ENCODE results near the gene AGTPBP1.

Gene AGTPBP1

GRCh38 chr9:85516455-85516854 lies 225.3 kb downstream of the AGTPBP1 start:
- no peak overlapping the region for H3K9ac ChIP-seq (ENCODE audit: low read length)
- no peak overlapping the region for H3K4me3 ChIP-seq (ENCODE audit: low read length)
- H3K9me3 ChIP-seq (ENCODE audit: control insufficient read depth, low read length) = no peaks in the 10 kb centered on the region
- DNase-seq (ENCODE audit: low read depth) = no peak
- no peaks in the 10 kb centered on the region for H3K4me1 ChIP-seq (ENCODE audit: control insufficient read depth, insufficient read depth, low read length)
- peaks cover 13% of the 10 kb centered on the region for H3K27me3 ChIP-seq (replicated peaks; ENCODE audit: control insufficient read depth, insufficient read depth, low read length)
- H3K36me3 ChIP-seq (ENCODE audit: control insufficient read depth, insufficient read depth, low read length, severe bottlenecking) = no peaks in the 10 kb centered on the region

GRCh38 chr9:85515021-85515420 lies 226.7 kb downstream of the AGTPBP1 start:
- H3K4me1 ChIP-seq (ENCODE audit: control insufficient read depth, insufficient read depth, low read length) = no peaks in the 10 kb centered on the region
- no peak overlapping the region for H3K4me3 ChIP-seq (ENCODE audit: low read length)
- H3K9ac ChIP-seq (ENCODE audit: low read length) = no peak overlapping the region
- no peaks in the 10 kb centered on the region for H3K9me3 ChIP-seq (ENCODE audit: control insufficient read depth, low read length)
- DNase-seq (ENCODE audit: low read depth) = no peak
- H3K36me3 ChIP-seq (ENCODE audit: control insufficient read depth, insufficient read depth, low read length, severe bottlenecking) = no peaks in the 10 kb centered on the region
- H3K27me3 ChIP-seq (replicated peaks; ENCODE audit: control insufficient read depth, insufficient read depth, low read length) = peaks cover 13% of the 10 kb centered on the region

- H3K27me3 ChIP-seq (replicated peaks; ENCODE audit: control insufficient read depth, insufficient read depth, low read length) = peaks cover 13% of the 10 kb centered on the region
- no peaks in the 10 kb centered on the region for H3K4me1 ChIP-seq (ENCODE audit: control insufficient read depth, insufficient read depth, low read length)
- no peak for DNase-seq (ENCODE audit: low read depth)
- H3K9ac ChIP-seq (ENCODE audit: low read length) = no peak overlapping the region
- no peaks in the 10 kb centered on the region for H3K36me3 ChIP-seq (ENCODE audit: control insufficient read depth, insufficient read depth, low read length, severe bottlenecking)
- no peak overlapping the region for H3K4me3 ChIP-seq (ENCODE audit: low read length)
- H3K9me3 ChIP-seq (ENCODE audit: control insufficient read depth, low read length) = no peaks in the 10 kb centered on the region
These were observed 227.5 kb downstream of the AGTPBP1 start for GRCh38 chr9:85514256-85514655.

- Histone ChIP-seq H3K9ac (ENCODE audit: low read length) (no peak overlapping the region), H3K4me3 (ENCODE audit: low read length) (no peak overlapping the region), H3K27me3 (replicated peaks; ENCODE audit: control insufficient read depth, insufficient read depth, low read length) (peaks cover 13% of the 10 kb centered on the region), H3K4me1 (ENCODE audit: control insufficient read depth, insufficient read depth, low read length) (no peaks in the 10 kb centered on the region), H3K9me3 (ENCODE audit: control insufficient read depth, low read length) (no peaks in the 10 kb centered on the region), H3K36me3 (ENCODE audit: control insufficient read depth, insufficient read depth, low read length, severe bottlenecking) (no peaks in the 10 kb centered on the region)
- no peak for DNase-seq (ENCODE audit: low read depth)
These were observed 230.0 kb downstream of the AGTPBP1 start for GRCh38 chr9:85511746-85512145.

- Histone ChIP-seq H3K4me1 (ENCODE audit: control insufficient read depth, insufficient read depth, low read length) (no peaks in the 10 kb centered on the region), H3K27me3 (replicated peaks; ENCODE audit: control insufficient read depth, insufficient read depth, low read length) (peaks cover 8% of the 10 kb centered on the region), H3K36me3 (ENCODE audit: control insufficient read depth, insufficient read depth, low read length, severe bottlenecking) (no peaks in the 10 kb centered on the region), H3K9me3 (ENCODE audit: control insufficient read depth, low read length) (no peaks in the 10 kb centered on the region), H3K9ac (ENCODE audit: low read length) (no peak overlapping the region), H3K4me3 (ENCODE audit: low read length) (no peak overlapping the region)
- no peak for DNase-seq (ENCODE audit: low read depth)
These were observed 230.8 kb downstream of the AGTPBP1 start for GRCh38 chr9:85510830-85511504.

GRCh38 chr9:85508616-85509015 lies 233.1 kb downstream of the AGTPBP1 start:
- Histone ChIP-seq H3K27me3 (replicated peaks; ENCODE audit: control insufficient read depth, insufficient read depth, low read length) (peaks cover 14% of the 10 kb centered on the region), H3K9me3 (ENCODE audit: control insufficient read depth, low read length) (no peaks in the 10 kb centered on the region), H3K36me3 (ENCODE audit: control insufficient read depth, insufficient read depth, low read length, severe bottlenecking) (no peaks in the 10 kb centered on the region), H3K4me3 (ENCODE audit: low read length) (no peak overlapping the region), H3K9ac (ENCODE audit: low read length) (no peak overlapping the region), H3K4me1 (ENCODE audit: control insufficient read depth, insufficient read depth, low read length) (no peaks in the 10 kb centered on the region)
- no peak for DNase-seq (ENCODE audit: low read depth)

GRCh38 chr9:85505612-85506011 lies 236.1 kb downstream of the AGTPBP1 start:
- Histone ChIP-seq H3K36me3 (ENCODE audit: control insufficient read depth, insufficient read depth, low read length, severe bottlenecking) (no peaks in the 10 kb centered on the region), H3K9ac (ENCODE audit: low read length) (no peak overlapping the region), H3K27me3 (replicated peaks; ENCODE audit: control insufficient read depth, insufficient read depth, low read length) (peaks cover 7% of the 10 kb centered on the region), H3K4me3 (ENCODE audit: low read length) (no peak overlapping the region), H3K4me1 (ENCODE audit: control insufficient read depth, insufficient read depth, low read length) (no peaks in the 10 kb centered on the region), H3K9me3 (ENCODE audit: control insufficient read depth, low read length) (peaks cover 7% of the 10 kb centered on the region)
- DNase-seq (ENCODE audit: low read depth) = no peak

- Histone ChIP-seq H3K36me3 (ENCODE audit: control insufficient read depth, insufficient read depth, low read length, severe bottlenecking) (no peaks in the 10 kb centered on the region), H3K4me1 (ENCODE audit: control insufficient read depth, insufficient read depth, low read length) (no peaks in the 10 kb centered on the region), H3K4me3 (ENCODE audit: low read length) (no peak overlapping the region), H3K9ac (ENCODE audit: low read length) (no peak overlapping the region), H3K27me3 (replicated peaks; ENCODE audit: control insufficient read depth, insufficient read depth, low read length) (peaks cover 7% of the 10 kb centered on the region), H3K9me3 (ENCODE audit: control insufficient read depth, low read length) (peaks cover 24% of the 10 kb centered on the region)
- DNase-seq (ENCODE audit: low read depth) = no peak
These were observed 238.7 kb downstream of the AGTPBP1 start for GRCh38 chr9:85502815-85503655.

GRCh38 chr9:85501882-85502281 lies 239.9 kb downstream of the AGTPBP1 start:
- Histone ChIP-seq H3K4me3 (ENCODE audit: low read length) (no peak overlapping the region), H3K9me3 (ENCODE audit: control insufficient read depth, low read length) (peaks cover 28% of the 10 kb centered on the region), H3K36me3 (ENCODE audit: control insufficient read depth, insufficient read depth, low read length, severe bottlenecking) (no peaks in the 10 kb centered on the region), H3K27me3 (replicated peaks; ENCODE audit: control insufficient read depth, insufficient read depth, low read length) (peaks cover 7% of the 10 kb centered on the region), H3K9ac (ENCODE audit: low read length) (no peak overlapping the region), H3K4me1 (ENCODE audit: control insufficient read depth, insufficient read depth, low read length) (no peaks in the 10 kb centered on the region)
- DNase-seq (ENCODE audit: low read depth) = no peak

GRCh38 chr9:85501456-85501855 lies 240.3 kb downstream of the AGTPBP1 start:
- H3K9me3 ChIP-seq (ENCODE audit: control insufficient read depth, low read length) = peaks cover 28% of the 10 kb centered on the region
- H3K4me1 ChIP-seq (ENCODE audit: control insufficient read depth, insufficient read depth, low read length) = no peaks in the 10 kb centered on the region
- DNase-seq (ENCODE audit: low read depth) = no peak
- no peak overlapping the region for H3K9ac ChIP-seq (ENCODE audit: low read length)
- no peak overlapping the region for H3K4me3 ChIP-seq (ENCODE audit: low read length)
- peaks cover 7% of the 10 kb centered on the region for H3K27me3 ChIP-seq (replicated peaks; ENCODE audit: control insufficient read depth, insufficient read depth, low read length)
- H3K36me3 ChIP-seq (ENCODE audit: control insufficient read depth, insufficient read depth, low read length, severe bottlenecking) = no peaks in the 10 kb centered on the region

All from adipocyte (in vitro differentiated cells).